ENCODE measurements around the gene LIN9. TPM values are rescaled to one million over a fixed set of nuclear protein-coding genes. Genes with fewer than 3 reads are reported as not detected.
"Not testable (repeated sequence)": the region's sequence is repeated elsewhere in the genome, so short reads cannot be mapped to it uniquely, and the experiment has no call there.

LIN9 gene
- total RNA-seq, 2 experiments from 2014 or later, result 13.6 to 15.4 TPM

- Mint-ChIP-seq H3K27me3 (peaks cover 4% of the 10 kb centered on the region), H3K36me3 (ENCODE audit: low read depth) (no peaks in the 10 kb centered on the region), H3K27ac (no peak overlapping the region), H3K4me3 (no peak overlapping the region), H3K4me1 (no peaks in the 10 kb centered on the region), H3K9me3 (no peaks in the 10 kb centered on the region)
- POLR2A ChIA-PET, result no interaction called here
- DNase-seq, result no peak
- CTCF ChIA-PET, result interaction anchor here (1.0 kb wide), 1 partner anchor 13 kb away, joined by 3 read pairs; no protein-coding TSS in a partner anchor
Measured at GRCh38 chr1:226215239-226215638, 93.7 kb downstream of the LIN9 start.

GRCh38 chr1:226212545-226212944 lies 96.4 kb downstream of the LIN9 start:
- POLR2A ChIA-PET, result no interaction called here
- Mint-ChIP-seq H3K9me3 (no peaks in the 10 kb centered on the region), H3K4me1 (no peaks in the 10 kb centered on the region), H3K27ac (no peak overlapping the region), H3K36me3 (ENCODE audit: low read depth) (no peaks in the 10 kb centered on the region), H3K4me3 (no peak overlapping the region), H3K27me3 (no peaks in the 10 kb centered on the region)
- CTCF ChIA-PET, result interaction anchor here (2.0 to 3.2 kb wide), 2 partner anchors 14 to 29 kb away, joined by 5 to 10 read pairs; no protein-coding TSS in a partner anchor
- no peak for DNase-seq

GRCh38 chr1:226211181-226211821 lies 97.7 kb downstream of the LIN9 start:
- Mint-ChIP-seq H3K9me3 (no peaks in the 10 kb centered on the region), H3K27ac (no peak overlapping the region), H3K4me3 (no peak overlapping the region), H3K4me1 (no peaks in the 10 kb centered on the region), H3K27me3 (no peaks in the 10 kb centered on the region), H3K36me3 (ENCODE audit: low read depth) (no peaks in the 10 kb centered on the region)
- ChIA-PET CTCF (interaction anchor here (0.9 to 3.2 kb wide), 4 partner anchors 9 to 136 kb away, joined by 4 to 10 read pairs (median 5); no protein-coding TSS in a partner anchor), POLR2A (no interaction called here)
- no peak for DNase-seq

GRCh38 chr1:226210571-226211176 lies 98.3 kb downstream of the LIN9 start:
- Mint-ChIP-seq H3K4me1 (no peaks in the 10 kb centered on the region), H3K4me3 (no peak overlapping the region), H3K9me3 (no peaks in the 10 kb centered on the region), H3K36me3 (ENCODE audit: low read depth) (no peaks in the 10 kb centered on the region), H3K27ac (no peak overlapping the region), H3K27me3 (no peaks in the 10 kb centered on the region)
- no peak for DNase-seq
- POLR2A ChIA-PET, result no interaction called here
- CTCF ChIA-PET, result interaction anchor here (0.9 to 3.2 kb wide), 3 partner anchors 9 to 136 kb away, joined by 4 to 10 read pairs (median 5); no protein-coding TSS in a partner anchor

- Mint-ChIP-seq H3K9me3 (no peaks in the 10 kb centered on the region), H3K4me1 (no peaks in the 10 kb centered on the region), H3K4me3 (no peak overlapping the region), H3K36me3 (ENCODE audit: low read depth) (no peaks in the 10 kb centered on the region), H3K27me3 (no peaks in the 10 kb centered on the region), H3K27ac (no peak overlapping the region)
- DNase-seq, result no peak
- CTCF ChIA-PET, result no interaction called here
- POLR2A ChIA-PET, result no interaction called here
Measured at GRCh38 chr1:226209307-226210059, 99.5 kb downstream of the LIN9 start.

GRCh38 chr1:226207048-226207447 lies 101.9 kb downstream of the LIN9 start:
- POLR2A ChIA-PET, result no interaction called here
- Mint-ChIP-seq H3K36me3 (ENCODE audit: low read depth) (no peaks in the 10 kb centered on the region), H3K27ac (no peak overlapping the region), H3K9me3 (no peaks in the 10 kb centered on the region), H3K27me3 (no peaks in the 10 kb centered on the region), H3K4me1 (no peaks in the 10 kb centered on the region), H3K4me3 (no peak overlapping the region)
- CTCF ChIA-PET, result interaction anchor here (1.8 kb wide), 1 partner anchor 9 kb away, joined by 6 read pairs; no protein-coding TSS in a partner anchor
- DNase-seq, result no peak

GRCh38 chr1:226204198-226204597 lies 104.8 kb downstream of the LIN9 start:
- Mint-ChIP-seq H3K27ac (no peak overlapping the region), H3K4me3 (no peak overlapping the region), H3K27me3 (peaks cover 14% of the 10 kb centered on the region), H3K36me3 (ENCODE audit: low read depth) (no peaks in the 10 kb centered on the region), H3K4me1 (no peaks in the 10 kb centered on the region), H3K9me3 (no peaks in the 10 kb centered on the region)
- DNase-seq, result no peak
- CTCF ChIA-PET, result no interaction called here
- POLR2A ChIA-PET, result no interaction called here

- Mint-ChIP-seq H3K9me3 (no peaks in the 10 kb centered on the region), H3K36me3 (ENCODE audit: low read depth) (no peaks in the 10 kb centered on the region), H3K27ac (no peak overlapping the region), H3K27me3 (peaks cover 14% of the 10 kb centered on the region), H3K4me1 (no peaks in the 10 kb centered on the region), H3K4me3 (no peak overlapping the region)
- ChIA-PET CTCF (no interaction called here), POLR2A (no interaction called here)
- DNase-seq, result no peak
Measured at GRCh38 chr1:226203655-226204054, 105.3 kb downstream of the LIN9 start.

- CTCF ChIA-PET, result interaction anchor here (0.6 to 1.3 kb wide), 4 partner anchors 21 to 106 kb away, joined by 3 to 6 read pairs (median 4); partner anchors contain the start of genes LIN9 and MIXL1
- no peaks in the 10 kb centered on the region for H3K4me1 Mint-ChIP-seq
- no peak overlapping the region for H3K27ac Mint-ChIP-seq
- DNase-seq, result no peak
- H3K27me3 Mint-ChIP-seq, result peaks cover 14% of the 10 kb centered on the region
- H3K4me3 Mint-ChIP-seq, result no peak overlapping the region
- POLR2A ChIA-PET, result no interaction called here
- H3K9me3 Mint-ChIP-seq, result no peaks in the 10 kb centered on the region
- H3K36me3 Mint-ChIP-seq (ENCODE audit: low read depth), result no peaks in the 10 kb centered on the region
Measured at GRCh38 chr1:226203240-226203639, 105.7 kb downstream of the LIN9 start.

GRCh38 chr1:226202666-226203065 lies 106.3 kb downstream of the LIN9 start:
- CTCF ChIA-PET, result interaction anchor here (0.6 to 1.9 kb wide), 6 partner anchors 8 to 107 kb away, joined by 3 to 6 read pairs (median 4); partner anchors contain the start of genes LIN9 and MIXL1
- H3K4me1 Mint-ChIP-seq; H3K27ac Mint-ChIP-seq; POLR2A ChIA-PET; H3K4me3 Mint-ChIP-seq; DNase-seq; H3K9me3 Mint-ChIP-seq; H3K36me3 Mint-ChIP-seq (ENCODE audit: low read depth): not testable (repeated sequence)
- peaks cover 14% of the 10 kb centered on the region for H3K27me3 Mint-ChIP-seq

- no peak overlapping the region for H3K27ac Mint-ChIP-seq
- no peaks in the 10 kb centered on the region for H3K4me1 Mint-ChIP-seq
- no peaks in the 10 kb centered on the region for H3K36me3 Mint-ChIP-seq (ENCODE audit: low read depth)
- DNase-seq, result no peak
- ChIA-PET POLR2A (no interaction called here), CTCF (interaction anchor here (0.6 to 1.9 kb wide), 6 partner anchors 9 to 436 kb away, joined by 3 to 6 read pairs (median 4); partner anchors contain the start of genes LIN9 and MIXL1)
- no peak overlapping the region for H3K4me3 Mint-ChIP-seq
- peaks cover 14% of the 10 kb centered on the region for H3K27me3 Mint-ChIP-seq
- H3K9me3 Mint-ChIP-seq, result no peaks in the 10 kb centered on the region
Measured at GRCh38 chr1:226202246-226202645, 106.7 kb downstream of the LIN9 start.

- H3K9me3 Mint-ChIP-seq, result no peaks in the 10 kb centered on the region
- H3K4me1 Mint-ChIP-seq, result peaks cover 3% of the 10 kb centered on the region
- DNase-seq, result peak; percentile 14
- no peak overlapping the region for H3K27ac Mint-ChIP-seq
- peaks cover 16% of the 10 kb centered on the region for H3K27me3 Mint-ChIP-seq
- ChIA-PET POLR2A (no interaction called here), CTCF (interaction anchor here (0.5 to 1.9 kb wide), 7 partner anchors 10 to 132 kb away, joined by 3 to 5 read pairs (median 4); no protein-coding TSS in a partner anchor)
- H3K36me3 Mint-ChIP-seq (ENCODE audit: low read depth), result no peaks in the 10 kb centered on the region
- no peak overlapping the region for H3K4me3 Mint-ChIP-seq
Measured at GRCh38 chr1:226201029-226201593, 107.9 kb downstream of the LIN9 start.

- no peaks in the 10 kb centered on the region for H3K9me3 Mint-ChIP-seq
- no peak for DNase-seq
- peaks cover 3% of the 10 kb centered on the region for H3K4me1 Mint-ChIP-seq
- POLR2A ChIA-PET, result no interaction called here
- no peaks in the 10 kb centered on the region for H3K36me3 Mint-ChIP-seq (ENCODE audit: low read depth)
- CTCF ChIA-PET, result no interaction called here
- peaks cover 16% of the 10 kb centered on the region for H3K27me3 Mint-ChIP-seq
- H3K27ac Mint-ChIP-seq, result no peak overlapping the region
- no peak overlapping the region for H3K4me3 Mint-ChIP-seq
Measured at GRCh38 chr1:226199971-226200370, 109.0 kb downstream of the LIN9 start.
